Raji (cell line): ENCODE results near the gene INAVA.

Source experiments
- POLR2A ChIP-seq: IDR thresholded peaks from 2 replicates; pipeline ENCODE4 v1.6.1; 2011; ENCODE audit warnings: low read depth, low read length, control low read depth; ENCODE audit not compliant: insufficient read depth

The INAVA gene

GRCh38 chr1:200917291-200917817 is 22.7 kb downstream of the INAVA start:
- no peak for TF ChIP-seq POLR2A

- no peak for TF ChIP-seq POLR2A
Measured at GRCh38 chr1:200918006-200918405, 23.3 kb downstream of the INAVA start.

GRCh38 chr1:200919386-200919785 is 24.7 kb downstream of the INAVA start:
- no peak for TF ChIP-seq POLR2A

- no peak for TF ChIP-seq POLR2A
Measured at GRCh38 chr1:200921571-200922110, 26.9 kb downstream of the INAVA start.

GRCh38 chr1:200922406-200922805 is 27.7 kb downstream of the INAVA start:
- no peak for TF ChIP-seq POLR2A

DNA sequence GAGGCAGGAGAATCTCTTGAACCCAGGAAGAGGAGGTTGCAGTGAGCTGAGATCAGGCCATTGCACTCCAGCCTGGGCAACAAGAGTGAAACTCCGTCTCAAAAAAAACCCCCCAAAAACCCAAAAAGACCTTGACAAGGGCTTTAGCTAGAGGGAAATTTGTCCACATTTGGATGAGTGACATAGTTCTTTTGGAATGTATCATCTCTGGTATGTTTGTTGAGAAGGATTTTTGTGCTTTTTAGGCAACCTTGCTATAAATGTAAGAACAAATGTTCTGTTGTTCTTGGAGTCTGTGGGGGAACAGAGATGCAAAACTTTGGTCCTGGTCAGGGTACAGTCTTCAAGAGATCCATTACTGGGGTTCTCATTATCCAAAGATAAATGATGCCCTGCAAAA is 28.9 kb downstream of the INAVA start:
- no peak for TF ChIP-seq POLR2A

- TF ChIP-seq POLR2A = no peak
Measured at GRCh38 chr1:200925831-200926230, 31.1 kb downstream of the INAVA start.

DNA sequence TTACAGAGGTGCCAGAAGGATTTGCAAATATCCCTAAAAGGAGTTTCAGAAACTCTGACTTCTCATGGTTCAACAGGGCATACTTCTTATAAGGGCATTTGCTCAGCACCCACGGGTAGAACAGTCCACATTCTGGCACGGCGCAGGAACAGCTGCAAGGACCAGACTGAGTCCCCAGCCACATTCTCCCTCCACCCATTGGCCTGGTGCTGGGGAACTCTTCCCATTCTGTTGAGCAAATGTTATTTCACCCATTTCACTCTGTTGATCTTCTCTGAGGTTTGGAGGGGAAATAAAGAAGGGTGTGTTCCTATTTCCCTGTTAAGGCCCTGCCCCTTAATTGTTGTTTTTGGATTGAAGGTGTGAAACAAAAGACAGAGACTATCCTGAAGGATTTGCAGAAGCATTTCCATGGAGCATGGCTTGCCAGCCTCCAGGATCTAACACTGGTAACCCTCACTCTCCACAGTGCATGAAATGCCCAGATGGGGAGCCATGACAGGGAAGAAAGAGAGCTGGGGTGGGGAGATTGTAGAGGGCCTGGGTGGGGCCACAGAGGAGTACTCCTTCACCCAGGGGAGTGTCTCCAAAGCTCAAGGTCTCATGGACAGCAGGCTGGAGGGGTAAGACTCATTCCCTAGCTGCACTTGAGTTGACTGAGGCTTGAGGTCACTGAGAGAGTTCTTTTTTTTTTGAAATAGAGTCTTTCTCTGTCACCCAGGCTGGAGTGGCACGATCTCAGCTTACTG is 35.0 kb downstream of the INAVA start:
- no peak for TF ChIP-seq POLR2A

DNA sequence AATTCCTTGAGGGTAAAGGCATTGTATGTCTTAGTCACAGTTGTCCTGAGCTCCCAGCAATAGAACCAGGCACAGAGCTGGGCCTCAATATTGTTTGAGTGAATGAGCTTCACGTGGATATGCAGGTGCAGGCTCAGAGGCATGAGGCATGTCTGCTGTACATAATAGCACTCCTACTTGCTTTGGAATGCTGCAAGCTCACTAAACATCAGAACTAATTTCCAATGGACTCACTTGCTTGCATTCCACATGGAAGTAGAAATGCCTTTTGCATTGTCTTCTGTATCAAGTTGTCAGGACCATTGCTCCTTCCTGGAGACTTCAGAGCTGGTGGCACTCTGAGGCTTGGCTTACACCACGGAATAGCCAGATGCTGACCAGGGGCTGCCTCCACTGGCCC is 37.1 kb downstream of the INAVA start:
- TF ChIP-seq POLR2A = no peak

DNA sequence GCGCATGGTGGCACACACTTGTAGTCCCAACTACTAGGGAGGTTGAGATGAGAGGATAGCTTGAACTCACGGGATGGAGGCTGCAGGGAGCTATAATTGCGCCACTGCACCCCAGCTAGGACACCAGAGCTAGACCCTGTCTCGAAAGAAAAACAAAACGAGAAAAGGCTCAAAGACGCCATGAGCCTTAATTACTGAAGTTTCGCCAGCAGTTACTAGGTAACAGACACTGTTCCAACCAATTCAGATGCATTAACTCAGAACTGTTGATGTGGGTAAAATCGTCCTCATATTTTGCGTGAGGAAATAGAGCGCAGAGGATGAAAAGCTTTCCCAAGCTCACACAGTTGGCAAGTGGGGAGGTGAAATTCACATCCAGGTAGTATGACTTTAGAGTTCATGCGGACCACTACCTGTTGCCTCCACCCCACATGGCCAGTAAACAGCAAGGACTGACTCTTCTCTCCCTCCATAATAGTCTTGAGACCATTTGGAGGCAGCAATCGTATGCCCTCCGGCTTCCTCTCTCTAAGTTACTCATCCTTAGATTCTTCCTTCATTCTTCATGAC is 40.1 kb downstream of the INAVA start:
- TF ChIP-seq POLR2A = no peak

- no peak for TF ChIP-seq POLR2A
Measured at GRCh38 chr1:200938955-200939354, 44.3 kb downstream of the INAVA start.

- TF ChIP-seq POLR2A = no peak
Measured at GRCh38 chr1:200945111-200945510, 50.4 kb downstream of the INAVA start.

GRCh38 chr1:200947059-200947566 is 52.4 kb downstream of the INAVA start:
- no peak for TF ChIP-seq POLR2A

- no peak for TF ChIP-seq POLR2A
Measured at GRCh38 chr1:200949626-200950025, 54.9 kb downstream of the INAVA start.

DNA sequence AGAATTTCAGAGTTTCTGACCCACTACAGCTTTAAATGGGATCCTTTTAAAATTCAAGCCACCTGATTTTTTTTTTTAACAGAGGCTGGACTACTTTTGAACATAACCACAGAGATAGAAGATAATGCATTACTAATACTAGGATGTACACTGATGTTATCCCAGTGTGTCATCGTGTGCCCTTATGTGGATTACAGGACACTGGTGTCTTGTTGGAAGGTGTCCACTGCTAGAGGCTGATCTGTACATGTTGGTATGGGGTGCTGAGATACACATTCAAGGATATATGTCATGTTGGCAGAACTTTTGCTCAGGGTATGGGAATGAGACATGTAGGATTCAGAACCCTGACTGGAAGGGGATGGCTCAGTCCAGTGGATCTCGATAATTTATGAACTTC is 56.3 kb downstream of the INAVA start:
- TF ChIP-seq POLR2A = no peak

DNA sequence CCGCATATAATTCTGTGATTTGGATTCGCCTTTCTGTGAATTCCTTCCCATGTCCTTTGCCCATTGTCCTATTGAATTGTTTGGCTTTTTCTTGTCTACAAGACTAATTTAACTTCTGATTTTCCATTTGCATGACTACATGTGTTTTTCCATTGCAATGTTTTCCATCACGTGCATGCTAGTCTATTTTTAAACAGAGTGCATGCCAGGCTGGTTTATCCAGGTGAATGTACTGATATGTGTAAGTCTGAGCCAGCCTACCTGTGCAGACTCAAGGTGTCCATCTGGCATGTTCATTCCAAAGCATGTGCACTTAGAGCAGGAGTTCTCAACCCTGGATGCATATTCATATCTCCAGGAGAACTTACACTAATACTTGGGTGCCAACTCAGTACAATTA is 59.7 kb downstream of the INAVA start:
- no peak for TF ChIP-seq POLR2A
